COLO668 (cell line): ENCODE data around the gene SLC10A1.
"Not testable (repeated sequence)": the region's sequence is repeated elsewhere in the genome, so short reads cannot be mapped to it uniquely, and the experiment has no call there.

Experiments used
- DNase-seq: peaks from one replicate; lab custom pipeline; 2025; ENCODE audit not compliant: unreplicated experiment; lab: John Stamatoyannopoulos, UW

The SLC10A1 gene

DNA sequence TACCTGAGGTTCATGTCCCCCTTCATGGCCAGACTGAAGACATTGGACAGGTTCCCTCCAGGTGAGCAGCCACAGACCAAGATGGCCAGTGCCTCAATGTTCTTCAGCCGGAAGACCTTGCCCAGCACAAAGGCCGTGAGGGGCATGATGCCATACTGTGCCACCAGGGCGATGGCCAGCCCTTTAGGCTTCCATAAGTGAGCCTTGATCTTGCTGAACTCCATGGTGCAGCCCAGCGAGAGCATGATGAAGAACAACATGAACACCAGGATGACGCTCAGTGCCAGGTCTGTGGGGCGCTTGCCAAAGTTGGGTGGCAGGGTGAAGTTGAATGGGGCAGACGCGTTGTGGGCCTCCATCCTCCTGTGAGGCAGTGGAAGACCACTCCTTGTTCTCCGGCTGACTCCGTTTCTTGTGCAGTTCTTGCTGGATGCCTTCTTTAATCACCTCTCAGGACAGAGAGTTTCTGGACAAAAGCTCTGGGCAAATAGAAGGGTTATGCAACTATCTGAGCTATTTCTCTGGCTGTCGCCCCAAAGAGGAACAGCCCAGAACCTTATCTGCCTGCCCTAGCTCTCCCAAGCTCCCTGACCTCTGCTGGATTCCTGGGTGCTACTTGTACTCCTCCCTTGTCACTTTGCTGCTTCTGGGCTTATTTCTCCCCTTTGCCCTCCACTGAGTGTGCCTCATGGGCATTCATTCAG lies at the start of gene SLC10A1:
SLC10A1 (minus strand) TSS at position 445 of the 704 bp plus-strand sequence; CDS start at position 359, 86 bp downstream.
- DNase-seq, result no peak

DNA sequence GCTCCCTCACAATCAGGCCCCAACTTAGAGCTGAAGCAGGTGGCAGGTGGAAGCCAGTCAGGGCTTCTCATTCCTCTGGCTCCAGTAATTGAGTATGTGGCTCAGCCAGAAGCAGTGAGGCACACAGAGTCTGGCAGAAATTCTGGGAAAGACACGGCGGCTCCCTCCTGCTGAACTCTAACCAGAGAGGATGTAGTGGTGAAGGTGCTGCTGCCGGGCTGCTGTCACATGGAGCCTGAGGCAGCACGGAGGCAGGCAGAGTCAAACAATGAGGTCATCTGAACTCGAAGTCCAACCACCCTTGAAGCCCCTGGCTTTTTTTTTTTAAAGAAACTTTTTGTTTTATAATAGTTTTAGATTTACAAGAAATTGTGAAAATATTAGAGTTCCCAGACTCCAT lies 48.7 kb upstream of the SLC10A1 start:
- DNase-seq, result peak; percentile 76

DNA sequence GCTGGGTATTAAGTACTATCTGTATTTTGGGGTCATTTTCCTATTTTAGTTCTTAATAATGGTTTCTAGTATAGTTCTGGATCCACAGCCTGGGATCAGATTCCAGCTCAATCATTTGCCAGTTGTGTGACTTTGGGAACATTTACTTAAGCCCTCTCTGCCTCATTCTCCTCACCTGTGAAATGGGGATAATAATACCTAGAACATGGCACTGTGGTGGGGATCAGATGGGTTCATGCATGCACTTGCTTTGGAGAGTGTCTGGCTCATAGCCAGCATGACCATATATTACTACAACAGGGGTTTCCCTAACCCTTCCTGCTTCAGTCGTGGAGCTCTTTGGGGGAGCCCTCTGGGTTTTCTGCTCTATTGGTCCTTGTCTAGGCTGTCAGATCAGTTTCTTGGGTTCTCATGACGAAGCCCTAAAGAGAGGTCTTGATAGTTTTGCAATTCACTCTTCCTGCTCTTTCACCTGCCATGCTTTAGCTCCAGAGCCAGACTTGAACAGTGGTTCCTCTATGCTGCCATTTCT lies 48.1 kb upstream of the SLC10A1 start:
- DNase-seq, result no peak

DNA sequence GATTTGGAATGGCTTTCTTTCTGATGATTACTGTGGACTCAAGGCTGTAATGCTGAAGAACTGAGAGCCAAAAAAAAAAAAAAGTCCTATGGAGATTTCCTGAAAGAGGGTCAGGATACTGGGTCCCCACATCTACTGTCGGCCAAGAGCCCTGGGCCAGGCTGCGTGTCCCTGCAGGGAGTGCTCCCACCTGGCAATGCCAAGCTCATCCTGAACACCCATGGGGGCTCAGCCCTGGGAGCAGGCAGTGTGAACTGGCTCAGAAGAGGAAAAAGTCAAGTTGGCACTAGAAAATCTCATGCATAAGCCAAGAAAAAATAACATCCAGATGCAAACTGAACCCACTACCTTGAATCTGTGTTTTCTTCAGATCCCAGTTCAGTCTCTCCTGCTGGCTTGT lies 47.1 kb upstream of the SLC10A1 start:
- no peak for DNase-seq

DNA sequence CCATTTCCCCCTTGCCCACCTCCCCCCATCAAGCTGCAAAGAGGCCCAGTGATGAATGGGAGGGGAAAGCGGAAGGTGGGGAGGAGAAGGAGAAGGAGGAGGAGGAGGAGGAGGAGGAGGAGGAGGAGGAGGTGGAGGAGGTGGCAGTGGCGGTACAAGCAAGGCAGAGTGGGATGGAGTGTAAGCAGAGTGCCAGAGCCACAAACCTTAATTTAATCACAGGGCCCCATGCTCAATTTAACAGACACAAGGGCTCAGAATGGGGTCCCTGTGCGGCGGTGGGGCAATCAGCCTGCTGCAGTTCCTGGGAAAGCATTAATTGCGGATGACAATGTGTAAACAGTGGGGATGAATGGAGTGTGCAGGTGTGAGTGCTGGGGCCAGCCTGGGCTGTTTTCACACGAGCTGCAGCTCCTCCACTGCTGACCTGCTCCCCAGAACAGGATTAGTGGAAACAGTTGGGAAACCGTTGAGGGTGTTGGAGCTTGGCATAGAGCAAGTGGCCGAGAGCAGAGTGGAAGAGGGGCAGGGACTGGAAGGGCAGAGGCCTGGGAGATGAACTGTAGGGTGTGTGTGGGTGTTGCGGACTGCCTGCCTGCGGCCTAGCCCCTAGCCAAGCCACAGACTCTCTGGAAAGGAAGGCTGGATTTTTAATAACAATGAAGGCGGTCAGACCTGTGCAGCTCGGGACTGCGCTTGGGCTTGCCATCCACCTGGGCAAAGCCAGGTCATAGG lies 45.8 kb upstream of the SLC10A1 start:
- peak; percentile 86 for DNase-seq

DNA sequence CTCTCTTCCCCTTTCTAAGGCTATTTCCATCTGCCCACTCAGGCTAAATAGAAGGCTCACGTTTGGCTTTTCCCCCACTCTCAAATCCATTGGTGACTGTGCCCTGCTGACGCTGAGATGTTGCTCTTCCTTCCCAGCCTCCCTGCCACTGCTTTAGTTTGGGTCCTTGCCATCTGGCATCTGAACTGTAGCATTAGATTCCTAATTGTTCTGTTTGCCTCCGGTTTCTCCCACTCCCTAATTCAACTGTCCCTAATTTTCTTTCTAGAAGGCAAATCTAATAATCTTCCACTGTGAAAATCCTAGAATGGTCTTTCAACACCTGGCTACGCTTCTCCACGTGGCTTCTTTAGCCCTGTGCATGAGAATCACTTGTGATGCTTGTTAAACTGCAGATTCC lies 44.6 kb upstream of the SLC10A1 start:
- DNase-seq, result no peak

DNA sequence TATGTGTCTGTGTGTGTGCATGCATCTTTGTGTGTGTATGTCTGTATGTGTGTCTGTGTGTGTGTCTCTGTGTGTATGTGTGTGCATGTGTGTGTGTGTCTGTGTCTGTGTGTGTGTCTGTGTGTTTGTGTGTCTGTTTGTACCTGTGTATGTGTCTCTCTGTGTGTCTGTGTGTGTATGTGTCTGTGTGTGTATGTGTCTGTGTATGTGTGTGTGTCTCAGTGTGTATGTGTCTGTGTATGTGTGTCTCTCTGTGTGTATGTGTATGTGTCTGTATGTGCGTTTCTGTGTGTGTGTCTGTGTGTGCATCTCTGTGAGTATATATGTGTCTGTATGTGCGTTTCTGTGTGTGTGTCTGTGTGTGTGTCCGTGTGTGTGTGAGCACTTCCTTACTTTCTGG lies 42.6 kb upstream of the SLC10A1 start:
- no peak for DNase-seq

DNA sequence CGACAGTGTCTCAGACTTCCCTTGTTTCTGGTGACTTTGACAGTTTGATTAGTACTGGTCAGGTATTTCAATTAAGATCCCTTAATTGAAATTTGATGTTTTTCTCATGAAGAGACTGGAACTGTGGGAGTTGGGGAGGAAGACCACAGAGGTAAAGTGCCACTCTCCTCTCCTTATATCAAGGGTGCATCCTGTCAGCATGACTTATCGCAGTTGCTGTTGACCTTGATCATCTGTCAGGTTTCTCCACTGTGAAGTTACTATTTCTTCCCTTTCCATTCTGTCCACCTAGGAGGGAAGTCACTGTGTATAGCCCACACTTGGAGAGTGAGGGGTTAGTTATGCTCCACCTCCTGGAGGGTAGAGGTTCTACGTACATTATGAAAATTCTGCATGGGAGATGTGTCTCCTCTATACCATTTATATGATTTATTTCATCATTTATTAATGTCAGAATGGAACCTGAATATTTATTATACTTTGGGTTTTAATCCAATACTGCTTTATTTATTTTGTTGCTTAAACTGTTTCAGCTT lies 41.9 kb upstream of the SLC10A1 start:
- DNase-seq, result no peak

DNA sequence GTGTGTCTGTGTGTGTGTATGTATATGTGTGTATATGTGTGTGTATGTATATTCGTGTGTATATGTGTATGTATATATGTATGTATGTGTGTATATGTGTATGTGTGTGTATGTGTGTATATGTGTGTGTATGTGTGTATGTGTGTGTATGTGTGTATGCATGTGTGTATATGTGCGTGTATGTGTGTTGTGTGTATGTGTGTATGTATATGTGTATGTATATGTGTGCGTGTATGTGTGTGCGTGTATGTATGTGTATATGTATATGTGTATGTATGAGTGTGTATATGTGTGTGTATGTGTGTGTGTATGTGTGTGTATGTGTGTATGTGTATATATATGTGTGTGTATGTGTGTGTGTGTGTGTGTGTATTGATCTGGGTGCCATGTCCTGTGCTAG lies 31.8 kb upstream of the SLC10A1 start:
- no peak for DNase-seq

DNA sequence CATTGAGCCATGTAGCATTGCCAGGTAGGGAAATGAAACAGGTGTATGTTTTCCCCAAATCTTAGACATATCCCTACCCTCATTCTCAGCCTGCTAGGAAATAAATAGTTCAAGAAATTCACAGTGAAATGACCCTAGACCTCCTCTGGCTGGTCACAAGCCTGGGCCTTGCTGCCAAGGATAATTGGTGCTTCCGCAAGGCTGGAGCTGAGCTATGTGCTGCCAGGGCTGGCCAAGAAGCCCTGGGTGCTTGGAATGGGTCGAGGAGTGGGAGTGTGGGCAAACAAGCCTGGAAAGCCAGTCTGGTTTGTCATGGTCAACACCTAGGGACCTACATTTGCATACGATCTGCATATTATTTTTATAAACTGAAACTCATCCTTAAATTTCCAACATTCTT lies 31.3 kb upstream of the SLC10A1 start:
- no peak for DNase-seq

DNA sequence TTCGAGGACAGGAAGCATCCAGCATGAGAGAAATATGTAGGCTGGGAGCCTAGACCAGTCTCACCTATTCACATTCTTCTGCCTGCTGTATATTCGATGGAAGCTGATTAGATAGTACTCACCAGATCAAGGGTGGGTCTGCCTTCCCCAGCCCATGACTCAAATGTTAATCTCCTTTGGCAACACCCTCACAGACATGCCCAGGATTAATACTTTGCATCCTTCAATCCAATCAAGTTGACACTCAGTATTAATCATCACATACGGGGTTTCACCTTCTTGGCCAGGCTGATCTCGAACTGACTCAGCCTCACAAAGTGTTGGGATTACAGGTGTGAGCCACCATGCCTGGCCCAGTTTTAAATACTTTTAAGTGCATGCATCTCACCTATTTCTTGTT lies 30.5 kb upstream of the SLC10A1 start:
- no peak for DNase-seq

DNA sequence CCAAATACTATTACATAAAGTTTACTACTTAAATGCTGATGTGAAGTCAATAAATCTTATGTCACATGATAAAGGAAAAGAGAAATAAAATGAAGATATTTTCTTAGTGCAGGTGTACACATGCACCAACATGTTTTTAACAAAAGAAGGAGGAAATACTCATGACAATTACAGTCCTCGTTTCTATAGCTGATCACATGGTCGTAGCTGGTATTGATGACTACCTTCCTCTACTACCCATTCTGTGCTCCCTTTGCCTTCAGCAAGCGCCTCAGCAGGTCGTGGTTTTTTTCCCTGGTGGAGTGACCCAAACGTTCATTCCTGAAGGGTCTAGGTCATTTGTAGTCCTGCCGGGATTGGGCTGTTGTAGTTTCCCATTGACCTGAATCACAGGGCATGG lies 25.4 kb upstream of the SLC10A1 start:
- DNase-seq, result no peak

DNA sequence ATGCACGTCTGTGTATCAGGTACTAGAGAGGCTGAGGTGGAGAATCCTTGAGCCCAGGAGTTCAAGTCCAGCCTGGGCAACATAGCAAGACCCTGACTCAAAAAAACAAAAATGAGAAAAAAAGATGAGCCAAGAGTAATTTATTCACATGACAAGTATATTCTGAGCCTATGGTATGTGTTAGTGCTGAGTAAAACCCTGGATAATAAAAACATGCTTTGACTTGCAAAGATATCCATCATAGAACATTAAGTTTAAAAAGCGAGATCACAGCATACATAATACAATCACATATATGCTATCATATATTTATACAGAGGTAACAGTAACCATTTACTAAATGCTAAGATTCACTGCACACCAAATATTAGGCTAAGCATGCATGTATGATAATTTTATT lies 23.9 kb upstream of the SLC10A1 start:
- DNase-seq, result no peak

DNA sequence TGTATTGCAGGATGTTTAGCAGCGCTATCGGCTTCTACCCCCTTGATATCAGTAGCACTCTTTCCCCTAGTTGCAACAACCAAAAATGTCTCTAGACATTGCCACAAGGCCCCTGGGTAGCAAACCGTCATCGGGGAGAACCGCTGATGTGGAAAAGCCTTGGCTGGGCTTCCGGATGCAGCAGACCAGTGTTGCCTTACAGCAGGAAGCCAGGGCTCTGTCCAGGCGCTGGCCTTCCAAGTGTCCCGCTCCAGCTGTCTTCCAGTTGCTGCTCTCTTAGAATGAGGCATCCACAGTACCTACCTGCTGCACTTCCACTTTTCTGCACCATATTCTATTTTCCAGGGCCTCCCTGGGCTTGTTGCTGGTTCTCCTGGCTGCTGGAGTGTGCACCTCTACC lies 22.6 kb upstream of the SLC10A1 start:
- no peak for DNase-seq

DNA sequence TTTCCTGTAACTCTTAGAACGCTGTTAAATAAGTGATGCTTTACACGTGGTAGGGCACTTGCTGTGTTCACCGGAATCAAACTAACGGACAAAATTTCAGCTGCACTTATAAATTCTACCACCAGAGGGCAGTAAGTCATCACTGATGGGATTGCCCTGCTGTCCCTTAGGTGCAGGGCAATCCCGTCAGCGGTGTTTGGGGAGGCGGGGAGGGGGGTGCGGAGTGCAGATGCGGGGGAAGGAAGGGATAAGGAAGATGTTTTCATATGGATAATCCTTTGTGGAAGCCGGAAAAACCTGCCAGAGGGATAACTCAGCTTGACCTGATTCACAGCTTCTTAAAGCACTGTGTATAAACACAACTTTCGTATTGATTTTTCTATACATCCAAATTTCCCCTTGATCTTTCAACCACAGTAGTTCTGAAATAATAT lies 21.7 kb upstream of the SLC10A1 start:
- DNase-seq, result peak; percentile 77

DNA sequence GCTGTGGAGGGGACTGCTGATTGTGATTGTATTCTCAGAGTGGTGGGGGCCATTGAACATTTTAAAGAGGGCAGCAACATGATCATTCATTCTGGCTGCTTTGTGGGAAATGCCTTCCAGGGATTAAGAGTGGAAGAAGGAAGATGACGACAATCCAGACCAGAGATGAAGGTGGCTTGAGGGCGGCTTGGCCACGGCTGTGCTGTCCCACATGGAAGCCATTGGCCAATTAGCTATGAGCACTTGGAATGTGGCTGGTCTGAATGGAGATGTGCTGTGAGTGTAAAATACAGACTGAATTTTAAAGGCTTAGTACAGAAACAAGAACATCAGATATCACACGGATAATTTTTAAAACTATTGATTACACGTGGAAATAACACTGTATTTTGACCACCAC lies 19.2 kb upstream of the SLC10A1 start:
- DNase-seq, result no peak

DNA sequence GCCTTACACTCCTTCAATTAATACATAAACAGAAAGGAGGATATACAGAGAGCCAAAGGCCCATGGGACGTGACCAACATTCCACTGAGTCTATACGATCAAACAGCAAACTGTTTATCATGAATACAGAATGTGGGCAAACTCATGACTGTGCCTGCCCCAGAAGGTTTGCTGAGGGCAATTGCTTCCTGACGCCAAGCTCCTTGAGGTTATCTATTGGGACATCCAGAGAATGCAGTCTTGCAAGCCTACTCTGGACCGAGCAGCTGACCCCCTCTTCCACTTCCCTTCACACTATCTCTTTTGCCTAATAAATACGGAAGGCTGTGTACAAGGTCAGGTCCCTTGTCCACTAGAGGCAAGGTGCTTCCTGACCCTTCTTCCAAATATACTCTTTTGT lies 18.5 kb upstream of the SLC10A1 start:
- DNase-seq, result no peak

DNA sequence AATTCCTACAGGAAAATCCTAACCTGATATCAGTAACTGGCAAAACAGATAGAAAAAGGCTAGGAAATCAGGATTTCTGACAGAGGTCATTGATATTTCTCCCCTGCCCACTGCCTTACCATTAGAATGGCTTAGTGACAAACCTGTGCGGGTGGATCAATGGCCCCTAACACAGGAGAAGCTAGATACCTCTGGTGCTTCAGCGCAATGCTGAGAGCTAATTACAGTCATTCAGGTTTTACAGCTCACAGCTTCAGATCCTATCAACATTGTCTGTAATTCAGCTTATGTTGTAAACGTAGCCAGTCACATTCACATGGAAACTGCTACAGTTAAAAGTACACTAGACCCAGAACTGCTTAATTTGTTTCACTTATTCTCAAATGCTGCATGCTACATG lies 17.4 kb upstream of the SLC10A1 start:
- DNase-seq, result no peak

DNA sequence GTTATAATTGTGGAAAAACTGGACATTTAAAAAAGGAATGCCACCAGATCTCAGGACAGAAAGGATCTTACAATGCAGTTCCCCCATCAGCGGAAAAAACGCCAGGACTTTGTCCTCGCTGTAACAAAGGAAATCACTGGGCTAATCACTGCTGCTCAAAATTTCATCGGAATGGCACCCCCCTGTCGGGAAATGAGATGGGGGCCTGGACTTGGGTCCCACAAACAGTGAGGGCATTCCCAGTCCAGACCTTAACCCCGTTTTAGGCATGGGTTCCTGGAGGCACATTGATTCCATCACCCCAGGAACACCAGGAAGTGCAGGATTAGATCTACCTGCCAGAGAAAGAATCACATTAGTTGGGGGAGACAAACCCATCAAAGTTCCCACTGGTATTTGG lies 16.3 kb upstream of the SLC10A1 start:
- not testable (repeated sequence) for DNase-seq

DNA sequence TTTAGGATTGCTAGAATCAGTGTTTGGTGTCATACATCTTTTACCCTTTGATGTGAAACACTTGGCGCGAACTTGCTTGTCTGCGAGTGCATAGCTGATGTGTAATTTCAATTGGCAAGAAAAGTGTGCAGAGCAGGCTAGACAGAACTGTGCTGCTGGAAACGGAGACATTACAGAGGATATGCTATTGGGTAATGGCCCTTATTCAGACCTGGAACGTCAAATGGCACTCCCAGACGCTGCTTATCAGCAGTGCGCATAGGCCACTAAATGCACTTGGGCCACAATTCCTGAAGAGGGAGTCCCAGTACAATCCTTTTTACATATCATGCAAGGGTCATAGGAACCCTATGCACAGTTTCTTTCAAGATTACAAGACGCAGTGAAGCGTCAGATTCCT lies 15.7 kb upstream of the SLC10A1 start:
- DNase-seq, result peak; percentile 21

DNA sequence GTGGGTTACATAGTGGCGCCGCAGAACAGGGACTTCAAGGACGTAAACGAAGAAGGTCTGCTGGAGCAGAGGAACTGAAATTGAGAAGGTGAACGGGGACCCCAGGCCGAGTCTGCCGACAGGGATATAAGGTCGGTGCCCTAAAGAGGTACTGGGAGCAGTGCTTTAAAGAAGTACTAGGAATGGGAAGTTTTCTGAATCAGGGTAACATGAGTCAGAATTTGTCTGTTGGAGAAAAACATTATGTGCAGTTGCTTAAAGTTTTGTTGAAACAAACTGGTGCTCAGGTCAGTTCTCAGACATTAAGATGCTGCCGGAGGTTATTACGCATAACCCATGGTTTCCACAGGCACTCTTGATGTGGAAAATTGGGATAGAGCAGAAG lies 14.8 kb upstream of the SLC10A1 start:
- no peak for DNase-seq

DNA sequence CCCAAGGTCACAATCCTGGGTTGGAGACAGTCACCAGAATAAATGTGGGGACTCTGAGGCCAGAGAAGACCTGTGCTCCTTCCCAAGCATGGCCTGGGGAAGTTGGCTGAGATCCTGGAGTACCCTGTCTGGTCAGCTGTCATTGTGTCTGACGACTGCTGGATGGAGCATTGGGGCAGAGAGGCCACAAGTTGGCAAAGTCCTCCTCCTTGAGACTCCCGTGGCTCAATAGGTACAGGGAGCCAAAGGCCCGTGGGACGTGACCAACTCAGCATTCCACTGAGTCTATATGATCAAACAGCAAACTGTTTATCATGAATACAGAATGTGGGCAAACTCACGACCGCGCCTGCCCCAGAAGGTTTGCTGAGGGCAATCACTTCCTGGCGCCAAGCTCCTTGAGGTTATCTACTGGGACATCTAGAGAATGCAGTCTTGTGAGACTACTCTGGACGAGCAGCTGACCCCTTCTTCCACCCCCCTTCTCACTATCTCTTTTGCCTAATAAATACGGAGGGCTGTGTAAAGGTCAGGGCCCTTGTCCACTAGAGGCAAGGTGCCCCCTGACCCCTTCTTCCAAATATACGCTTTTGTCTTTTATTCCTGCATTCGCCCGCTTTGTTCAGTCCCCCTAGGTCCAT lies 14.3 kb upstream of the SLC10A1 start:
- no peak for DNase-seq
